ENCODE measurements around the gene FKBP5.
"Not testable (repeated sequence)": the region's sequence is repeated elsewhere in the genome, so short reads cannot be mapped to it uniquely, and the experiment has no call there.

The FKBP5 gene

GRCh38 chr6:35582315-35582714, 106.4 kb downstream of the FKBP5 start:
- DNase-seq, result no peak

DNA sequence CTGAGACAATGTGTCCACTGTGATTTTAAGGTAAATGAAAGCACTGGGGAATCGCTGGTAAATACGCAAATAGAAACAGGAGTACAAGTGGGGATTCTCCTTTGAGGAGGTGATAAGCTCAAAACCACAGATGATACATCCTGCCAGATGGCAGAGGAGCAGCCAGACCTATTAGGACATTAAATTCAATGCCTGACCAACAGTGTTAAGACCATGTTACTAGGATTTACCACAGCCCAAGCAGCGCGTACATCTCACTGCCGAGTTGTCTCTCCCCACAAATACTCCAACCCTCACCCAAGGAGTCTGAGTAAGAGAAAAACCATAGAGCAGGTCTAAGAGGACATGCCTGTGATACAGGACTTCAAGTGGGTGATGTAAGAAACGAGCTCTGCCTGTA, 107.1 kb downstream of the FKBP5 start:
- DNase-seq, result no peak

GRCh38 chr6:35580836-35581235, 107.9 kb downstream of the FKBP5 start:
- DNase-seq, result no peak

- no peak for DNase-seq
Measured at GRCh38 chr6:35576682-35577081, 112.0 kb downstream of the FKBP5 start.

DNA sequence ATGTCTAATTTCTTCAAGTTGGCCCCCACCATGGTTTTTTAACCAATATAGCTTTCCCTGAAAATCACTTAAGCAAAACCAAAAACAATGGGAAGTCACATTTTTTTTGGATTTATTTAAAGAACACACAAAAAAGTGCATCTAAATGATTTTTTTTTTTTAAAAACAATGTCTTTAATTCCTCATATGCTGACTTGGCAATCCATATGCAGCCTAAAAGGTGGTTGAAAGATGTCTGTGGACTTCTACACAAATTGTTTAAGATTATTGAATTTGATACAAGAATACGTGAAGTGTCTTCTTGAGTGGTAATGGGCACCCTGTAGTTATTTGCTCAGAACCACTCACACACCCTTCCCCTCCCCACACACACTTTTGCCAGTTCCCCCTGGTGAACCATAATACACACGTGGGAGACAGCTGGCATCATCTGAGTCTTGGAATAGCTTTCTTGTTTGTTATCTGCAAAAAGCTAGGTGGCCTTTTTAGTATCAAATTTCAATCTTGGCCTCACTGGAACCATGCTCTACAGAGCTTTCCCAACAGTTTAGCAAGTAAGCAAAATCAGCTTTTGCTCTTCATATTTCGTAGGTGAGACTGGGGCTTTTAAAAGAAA, 115.1 kb downstream of the FKBP5 start:
- DNase-seq, result no peak

GRCh38 chr6:35570885-35571330, 117.8 kb downstream of the FKBP5 start:
- not testable (repeated sequence) for DNase-seq

GRCh38 chr6:35569011-35569461, 119.7 kb downstream of the FKBP5 start:
- peak; percentile 70 for DNase-seq

DNA sequence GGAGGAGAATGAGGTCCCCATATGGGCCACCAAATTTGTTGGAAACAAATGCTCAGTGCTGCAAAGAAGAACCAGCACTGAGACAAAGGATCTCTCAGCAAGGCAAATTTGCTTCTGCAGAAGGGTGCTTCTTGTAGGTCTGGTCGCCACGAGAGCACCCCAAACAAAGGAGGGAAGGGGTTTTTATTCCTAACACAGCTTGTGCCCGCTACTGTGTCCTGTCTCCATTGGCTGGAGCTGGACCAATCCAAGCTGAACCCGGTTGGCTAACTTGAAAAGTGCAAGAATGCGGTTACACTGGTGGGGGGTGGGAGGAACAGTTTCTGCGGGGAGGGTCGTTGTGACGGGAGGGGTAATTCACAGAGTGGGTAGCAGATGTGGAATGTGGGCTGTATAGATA, 121.9 kb downstream of the FKBP5 start:
- DNase-seq, result no peak

GRCh38 chr6:35564733-35565132, 124.0 kb downstream of the FKBP5 start:
- no peak for DNase-seq

GRCh38 chr6:35562060-35562459, 126.7 kb downstream of the FKBP5 start:
- DNase-seq, result no peak

DNA sequence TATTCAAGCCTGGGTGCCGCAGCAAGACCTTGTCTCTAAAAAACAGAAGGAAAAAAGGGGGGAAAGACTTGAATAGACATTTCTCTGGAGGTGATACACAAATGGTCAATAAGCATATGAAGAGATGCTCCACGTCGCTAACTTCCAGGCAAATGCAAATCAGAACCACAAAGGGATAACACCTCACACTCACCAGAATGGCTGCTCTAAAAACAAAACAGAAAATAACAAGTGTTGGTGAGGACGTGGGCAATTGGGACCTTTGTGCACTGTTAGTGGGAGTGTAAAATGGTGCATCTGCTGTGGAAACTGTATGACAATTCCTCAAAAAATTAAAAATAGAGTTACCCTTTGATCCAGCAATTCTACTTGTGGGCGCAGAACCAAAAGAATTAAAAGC, 127.6 kb downstream of the FKBP5 start:
- DNase-seq, result no peak

DNA sequence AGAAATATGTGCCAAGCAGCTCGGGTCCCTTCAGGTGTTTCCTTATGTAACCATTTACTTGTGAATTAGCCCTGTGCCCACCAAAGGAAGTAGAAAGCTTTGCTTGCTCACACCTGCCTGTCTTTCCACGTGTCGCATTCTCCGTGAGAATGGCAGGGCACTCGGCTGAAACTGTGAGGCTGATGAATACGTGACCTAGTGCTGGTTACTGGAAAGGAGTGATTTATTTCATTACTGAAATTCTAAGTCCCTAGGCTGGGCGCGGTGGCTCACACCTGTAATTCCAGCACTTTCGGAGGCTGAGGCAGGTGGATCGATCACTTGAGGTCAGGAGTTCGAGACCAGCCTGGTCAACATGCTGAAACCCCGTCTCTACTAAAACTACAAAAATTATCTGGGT, 130.1 kb downstream of the FKBP5 start:
- no peak for DNase-seq

GRCh38 chr6:35557239-35557638, 131.5 kb downstream of the FKBP5 start:
- DNase-seq, result no peak

DNA sequence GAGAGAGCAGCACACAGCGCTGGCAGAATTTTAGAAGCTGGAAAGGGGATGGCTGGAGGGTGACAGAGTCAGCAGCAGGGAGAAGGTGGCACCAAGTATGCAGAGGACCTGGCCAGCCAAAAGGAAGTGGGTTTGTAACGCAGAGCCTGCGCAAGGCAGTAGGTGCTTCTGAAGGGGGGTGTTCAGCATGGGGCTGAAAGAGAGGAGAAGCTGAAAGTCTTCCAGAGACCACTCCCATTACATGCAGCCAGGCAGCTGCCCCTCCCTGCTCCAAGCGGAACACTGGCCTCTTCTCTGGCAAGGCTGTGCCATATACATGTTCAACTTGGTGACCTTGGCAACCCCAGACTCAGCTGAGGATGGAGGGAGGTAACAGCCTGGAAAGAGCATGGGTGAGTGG, 133.9 kb downstream of the FKBP5 start:
- no peak for DNase-seq

DNA sequence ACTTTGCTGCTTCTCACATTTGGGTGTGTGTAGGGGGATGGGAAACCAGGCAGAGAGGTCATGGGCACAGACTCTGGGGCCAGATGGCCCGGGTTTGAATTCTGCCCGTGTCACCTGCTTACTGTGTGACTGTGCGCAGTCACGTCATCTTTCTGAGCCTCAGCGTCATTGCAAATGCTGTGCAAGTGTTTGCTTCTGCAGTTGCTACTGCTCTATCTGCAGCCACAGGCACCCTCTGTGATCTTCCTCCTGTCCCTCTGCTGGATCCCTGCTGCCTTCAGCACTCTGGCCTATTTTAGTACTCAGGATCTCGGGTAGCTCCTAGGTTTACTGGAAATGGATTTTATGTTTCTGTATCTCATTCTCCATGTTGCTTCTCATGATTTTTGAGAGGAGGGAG, 135.4 kb downstream of the FKBP5 start:
- no peak for DNase-seq

GRCh38 chr6:35552285-35552917, 136.3 kb downstream of the FKBP5 start:
- peak; percentile 84 for DNase-seq

DNA sequence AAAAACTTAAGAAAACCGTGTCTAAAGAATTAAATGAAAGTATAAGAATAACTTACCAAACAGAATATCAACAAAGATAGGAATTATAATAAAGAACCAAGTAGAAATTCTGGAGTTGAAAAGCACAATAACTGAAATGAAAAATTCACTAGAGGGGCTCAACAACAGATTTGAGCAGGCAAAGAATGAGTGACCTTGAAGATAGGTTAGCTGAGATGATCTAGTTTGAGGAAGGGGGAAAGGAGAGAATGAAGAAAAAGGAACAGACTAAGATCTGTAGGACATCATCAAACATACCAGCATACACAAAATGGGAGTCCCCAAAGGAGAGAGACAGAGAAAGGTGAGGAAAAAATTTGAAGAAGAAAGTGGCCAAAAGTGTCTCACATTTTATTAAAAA, 138.3 kb downstream of the FKBP5 start:
- no peak for DNase-seq

DNA sequence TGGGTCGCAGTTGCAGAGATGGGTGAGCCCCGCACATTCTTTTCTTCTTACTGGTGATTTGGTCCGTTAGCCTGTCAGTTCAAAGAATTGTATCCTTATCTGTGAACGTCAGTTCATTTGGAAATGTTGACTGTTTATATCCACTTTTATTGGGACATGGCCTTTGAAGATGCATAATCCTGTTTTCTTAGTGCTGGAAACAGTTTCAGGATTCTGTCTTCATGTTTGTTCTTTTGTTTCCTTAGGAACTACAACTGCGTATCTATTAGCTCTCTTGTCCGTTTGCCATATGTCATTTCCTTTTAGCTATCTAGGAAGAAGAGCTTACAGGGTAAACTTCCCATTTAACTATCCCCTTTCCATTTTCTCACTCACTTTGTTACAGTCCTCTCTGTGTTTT, 141.0 kb downstream of the FKBP5 start:
- no peak for DNase-seq

DNA sequence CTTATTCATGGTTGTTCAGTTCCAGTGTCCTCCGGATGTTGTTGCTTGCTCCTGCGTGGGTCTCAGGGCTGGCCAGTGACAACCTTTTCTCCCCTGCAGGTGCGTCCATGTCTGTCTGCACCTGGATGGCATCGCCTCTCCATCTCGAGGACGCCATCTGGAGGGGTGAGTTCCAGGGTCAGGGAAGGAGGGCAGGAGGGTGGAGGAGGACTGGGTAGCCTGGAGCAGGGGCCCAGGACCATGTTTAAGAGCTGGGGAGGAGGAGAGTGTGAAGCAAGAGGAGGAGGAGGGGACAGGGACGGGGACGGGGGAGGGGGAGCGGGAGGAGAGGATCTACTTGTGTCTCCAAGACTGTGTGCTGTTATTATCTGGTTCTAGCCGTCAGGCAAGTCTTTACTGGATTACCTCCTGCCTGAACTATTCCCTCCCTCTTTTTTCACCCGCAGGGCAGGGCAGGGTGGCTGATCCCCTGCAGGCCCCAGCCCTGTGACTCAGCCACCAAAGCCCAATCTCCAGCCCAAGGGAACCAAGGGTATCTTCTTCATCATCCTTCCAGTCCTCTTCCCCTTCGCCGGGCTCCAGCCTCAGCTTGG, 143.8 kb downstream of the FKBP5 start:
- no peak for DNase-seq

- no peak for DNase-seq
Measured at GRCh38 chr6:35543459-35544193, 145.1 kb downstream of the FKBP5 start.

DNA sequence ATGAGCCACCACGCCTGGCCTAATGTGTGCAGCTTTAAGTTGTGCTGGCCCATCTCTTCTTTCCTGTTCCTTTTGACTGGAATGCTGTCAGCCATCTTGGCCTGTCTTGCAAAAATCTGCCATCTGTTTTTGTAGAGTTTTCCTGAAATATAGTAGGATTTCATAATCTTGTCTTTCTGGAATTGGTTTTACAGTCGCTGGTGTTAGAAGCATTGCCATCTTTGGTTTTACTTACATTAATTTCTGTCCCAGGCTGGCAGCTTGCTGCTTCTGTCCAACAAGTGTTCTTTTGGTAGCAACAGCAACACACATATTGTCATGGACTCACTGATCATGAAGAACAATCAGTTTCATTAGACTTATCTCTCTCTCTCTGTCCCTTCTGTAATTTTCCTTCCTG, 146.9 kb downstream of the FKBP5 start:
- no peak for DNase-seq

- no peak for DNase-seq
Measured at GRCh38 chr6:35539223-35539622, 149.5 kb downstream of the FKBP5 start.

DNA sequence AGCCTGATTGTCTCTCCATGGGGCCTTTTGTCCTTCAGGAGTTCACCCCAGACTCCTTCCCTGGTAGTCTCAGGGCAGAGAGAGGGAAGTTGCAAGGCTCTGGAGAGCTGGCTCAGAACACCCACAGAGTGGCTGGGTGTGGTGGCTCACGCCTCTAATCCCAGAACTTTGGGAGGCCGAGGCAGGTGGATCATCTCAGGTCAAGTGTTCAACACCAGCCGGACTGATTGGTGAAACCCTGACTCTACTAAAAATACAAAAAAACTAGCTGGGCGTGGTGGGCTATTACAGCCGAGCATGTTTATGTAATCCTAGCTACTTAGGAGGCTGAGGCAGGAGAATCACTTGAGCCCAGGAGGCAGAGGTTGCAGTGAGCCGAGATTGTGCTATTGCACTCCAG, 152.9 kb downstream of the FKBP5 start:
- DNase-seq, result not testable (repeated sequence)

Data from activated CD8-positive, alpha-beta memory T cell treated with anti-CD3 and anti-CD28 coated beads, Interleukin-2, amount 50 U/mL, for 48 hours (primary cell).